H1 (cell line): Measurements from ENCODE around the gene UPB1. TPM values are rescaled to one million over a fixed set of nuclear protein-coding genes. Genes with fewer than 3 reads are reported as not detected.

Experiments
- BCL11A ChIP-seq, 2 experiments: IDR thresholded peaks; one replicate each; pipeline ENCODE4 v1.6.1; 2011; ENCODE audit warnings: low read depth in 2 of 2, low read length in 2 of 2, mild to moderate bottlenecking in 2 of 2
- EGR1 ChIP-seq: IDR thresholded peaks from 2 replicates; pipeline ENCODE4 v1.6.1; 2011; ENCODE audit warnings: low read depth, low read length, borderline replicate concordance
- EZH2 ChIP-seq: fragments of 200-600 bp; sonication (generic); IDR thresholded peaks from 2 replicates; pipeline ENCODE4 v1.7.1; 2012; ENCODE audit warnings: low read depth, mild to moderate bottlenecking, moderate library complexity, low read length, inconsistent platforms; ENCODE audit not compliant: severe bottlenecking
- GTF2F1 ChIP-seq: IDR thresholded peaks from 2 replicates; pipeline ENCODE4 v1.6.1; 2012; ENCODE audit warnings: low read depth, low read length, improper control_type of control experiment, borderline replicate concordance
- JUN ChIP-seq: IDR thresholded peaks from 2 replicates; pipeline ENCODE4 v1.6.1; 2011; ENCODE audit warnings: low read depth, mild to moderate bottlenecking, improper control_type of control experiment, low read length
- KDM4A ChIP-seq: IDR thresholded peaks from one replicate; pipeline ENCODE4 v1.7.1; 2012; ENCODE audit warnings: low read depth, mild to moderate bottlenecking, moderate library complexity, low read length, inconsistent platforms; ENCODE audit not compliant: severe bottlenecking
- PHF8 ChIP-seq: fragments of 200-600 bp; sonication (generic); conservative IDR thresholded peaks from 2 replicates; pipeline ENCODE4 v1.7.1; 2012; ENCODE audit warnings: low read depth, mild to moderate bottlenecking, inconsistent platforms, low read length, moderate library complexity
- SRF ChIP-seq: IDR thresholded peaks from 2 replicates; pipeline ENCODE4 v1.6.1; 2011; ENCODE audit warnings: mild to moderate bottlenecking, low read depth, low read length, moderate library complexity
- SUZ12 ChIP-seq: fragments of 200-600 bp; sonication (generic); IDR thresholded peaks from 2 replicates; pipeline ENCODE4 v1.6.1; 2012; ENCODE audit warnings: mild to moderate bottlenecking, inconsistent platforms, low read length, moderate library complexity, mixed read lengths
- TBP ChIP-seq: IDR thresholded peaks from 2 replicates; pipeline ENCODE4 v1.6.1; 2011; ENCODE audit warnings: low read depth, low read length, improper control_type of control experiment
- polyA plus RNA-seq, 7 experiments: library from polyadenylated mRNA; depleted of rRNA in 3 of 7; stranded (reverse) in 5 of 7; unstranded in 2 of 7; fragments of >200 nt in 5 of 7; fragments of 200-250 nt in 2 of 7; gene quantifications; 1 replicate in 5 of 7; 2 replicates in 1 of 7; 4 replicates in 1 of 7; pipeline versions ENCODE4 v1.2.1 to v1.2.3, GENCODE V29; 2011 to 2013; ENCODE audit warnings: missing spikeins in 2 of 7, mixed read lengths in 2 of 7
- total RNA-seq: library from RNA; stranded (reverse); fragmentation: NEBNext Ultra II Directional; extraction: Animal tissue kit (Norgen Biotek cat#: 25700); gene quantifications from 2 replicates; pipeline ENCODE4 v1.2.1, GENCODE V29; 2021
- TF ChIP-seq, protein P1 (sequence below): IDR thresholded peaks from 2 replicates; pipeline ENCODE4 v1.6.1; 2012; ENCODE audit warnings: inconsistent platforms

Gene UPB1
- total and polyA plus RNA-seq, 2 of the 8 experiments (the other 6 are each of a cell fraction or from before 2014, with no cell fraction given) = 0.09 TPM; not detected in 1

DNA sequence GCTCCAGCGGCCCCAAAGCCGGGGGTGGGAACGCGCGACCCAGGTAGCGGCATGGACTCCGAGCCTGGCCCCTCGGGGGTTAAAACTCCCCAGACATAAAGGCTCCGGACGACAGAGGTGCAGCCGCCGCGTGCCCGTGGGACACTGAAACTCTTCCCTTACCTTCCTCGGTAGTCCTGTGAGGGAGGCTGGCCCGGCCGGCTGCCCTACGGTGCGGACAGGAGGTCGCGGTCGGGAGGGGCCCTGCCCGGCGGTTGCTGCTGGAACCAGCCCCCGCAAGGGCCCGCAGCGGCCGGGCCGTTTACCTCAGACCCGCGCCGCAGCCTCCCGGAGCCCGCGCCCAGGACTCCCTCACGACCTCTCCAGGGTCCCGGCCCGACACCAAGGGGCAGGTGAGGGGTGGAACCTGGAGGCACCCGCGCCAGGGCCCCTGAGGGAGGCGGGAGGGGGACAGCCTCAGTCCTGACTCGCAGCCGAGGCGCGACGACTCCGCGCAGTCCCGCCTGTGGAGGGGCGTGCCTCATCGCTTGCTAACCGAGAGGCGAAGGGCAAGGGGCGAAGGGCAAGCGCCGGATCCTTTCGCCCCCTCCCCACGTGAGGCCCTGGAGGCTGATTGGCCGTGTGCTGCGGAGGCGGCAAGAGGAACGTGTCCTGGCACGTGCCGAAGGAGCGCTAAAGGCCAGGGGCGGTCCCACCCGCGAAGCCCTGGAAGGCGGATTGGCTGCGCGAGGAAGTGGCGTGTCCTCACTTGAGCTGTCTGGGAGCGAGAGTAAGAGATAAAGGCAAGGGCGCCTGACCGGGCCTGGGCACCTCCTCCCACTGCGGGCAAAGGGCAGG is at the start of gene UPB1 (continued):
- TF ChIP-seq, protein P1, sequence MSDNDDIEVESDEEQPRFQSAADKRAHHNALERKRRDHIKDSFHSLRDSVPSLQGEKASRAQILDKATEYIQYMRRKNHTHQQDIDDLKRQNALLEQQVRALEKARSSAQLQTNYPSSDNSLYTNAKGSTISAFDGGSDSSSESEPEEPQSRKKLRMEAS = peak; percentile 100
- TF ChIP-seq JUN (no peak), PHF8 (no peak), GTF2F1 (no peak), BCL11A (IDR thresholded peaks at IDR 0.05; ENCODE audit: low read depth in 2 of 2, low read length in 2 of 2) (no peak), TBP (no peak), KDM4A (peak; percentile 62), EGR1 (no peak), SRF (no peak), EZH2 (peak; percentile 73), SUZ12 (peak; percentile 84)
